GM18526 (cell line): ENCODE data around the gene NPHP4.

ENCODE experiments used
- POLR2A ChIP-seq: IDR thresholded peaks from 3 replicates; pipeline ENCODE4 v1.6.1; 2011; ENCODE audit not compliant: insufficient read length; ENCODE audit errors: extremely low read depth

NPHP4 gene

GRCh38 chr1:5836776-5837440 is 155.3 kb downstream of the NPHP4 start:
- TF ChIP-seq POLR2A: no peak

- no peak for TF ChIP-seq POLR2A
Observed at GRCh38 chr1:5835179-5835562, 157.1 kb downstream of the NPHP4 start.

- no peak for TF ChIP-seq POLR2A
Observed at GRCh38 chr1:5834477-5835178, 157.6 kb downstream of the NPHP4 start.

- no peak for TF ChIP-seq POLR2A
Observed at GRCh38 chr1:5833911-5834310, 158.3 kb downstream of the NPHP4 start.

GRCh38 chr1:5832916-5833895 is 159.0 kb downstream of the NPHP4 start:
- TF ChIP-seq POLR2A: no peak

GRCh38 chr1:5831600-5832335 is 160.5 kb downstream of the NPHP4 start:
- TF ChIP-seq POLR2A: no peak

- TF ChIP-seq POLR2A: no peak
Observed at GRCh38 chr1:5830771-5831599, 161.2 kb downstream of the NPHP4 start.

GRCh38 chr1:5829414-5829813 is 162.8 kb downstream of the NPHP4 start:
- no peak for TF ChIP-seq POLR2A

GRCh38 chr1:5828308-5828935 is 163.8 kb downstream of the NPHP4 start:
- no peak for TF ChIP-seq POLR2A

- TF ChIP-seq POLR2A: no peak
Observed at GRCh38 chr1:5827516-5827915, 164.7 kb downstream of the NPHP4 start.

GRCh38 chr1:5826601-5827000 is 165.6 kb downstream of the NPHP4 start:
- TF ChIP-seq POLR2A: no peak

- no peak for TF ChIP-seq POLR2A
Observed at GRCh38 chr1:5822726-5823125, 169.5 kb downstream of the NPHP4 start.

- TF ChIP-seq POLR2A: no peak
Observed at GRCh38 chr1:5822266-5822665, 170.0 kb downstream of the NPHP4 start.
